Mucosa of stomach (tissue), 1 donor: ENCODE data around the gene RAB20.

Source experiments
- H3K27me3 ChIP-seq: one replicate; pipeline ENCODE4 v1.7.0; 2013; ENCODE audit warnings: mild to moderate bottlenecking, low read length; ENCODE audit not compliant: control insufficient read depth, insufficient read depth
- H3K36me3 ChIP-seq: one replicate; pipeline ENCODE4 v1.7.0; 2013; ENCODE audit warnings: low read length; ENCODE audit not compliant: control insufficient read depth, insufficient read depth
- H3K4me1 ChIP-seq: one replicate; pipeline ENCODE4 v1.7.0; 2013; ENCODE audit warnings: mild to moderate bottlenecking, low read length; ENCODE audit not compliant: control insufficient read depth, insufficient read depth
- H3K4me3 ChIP-seq: one replicate; pipeline ENCODE4 v1.7.0; 2013; ENCODE audit warnings: low read length
- H3K9ac ChIP-seq: one replicate; pipeline ENCODE4 v1.7.0; 2013; ENCODE audit warnings: mild to moderate bottlenecking, low read length, moderate library complexity
- H3K9me3 ChIP-seq: one replicate; pipeline ENCODE4 v1.7.0; 2013; ENCODE audit warnings: mild to moderate bottlenecking, low read length, moderate library complexity; ENCODE audit not compliant: control insufficient read depth
- donor health status: Pancreatic carcinoma.

The RAB20 gene

GRCh38 chr13:110475117-110475516 lies 86.4 kb downstream of the RAB20 start:
- Histone ChIP-seq H3K9me3 (no peaks in the 10 kb centered on the region), H3K4me3 (no peak overlapping the region), H3K36me3 (no peaks in the 10 kb centered on the region), H3K27me3 (no peaks in the 10 kb centered on the region), H3K9ac (no peak overlapping the region), H3K4me1 (no peaks in the 10 kb centered on the region)

GRCh38 chr13:110474713-110475112 lies 86.8 kb downstream of the RAB20 start:
- no peaks in the 10 kb centered on the region for H3K9me3 ChIP-seq
- no peaks in the 10 kb centered on the region for H3K4me1 ChIP-seq
- H3K36me3 ChIP-seq = no peaks in the 10 kb centered on the region
- no peak overlapping the region for H3K9ac ChIP-seq
- H3K27me3 ChIP-seq = no peaks in the 10 kb centered on the region
- no peak overlapping the region for H3K4me3 ChIP-seq
